Measurements from ENCODE around the gene ASB3. TPM values are rescaled to one million over a fixed set of nuclear protein-coding genes. Genes with fewer than 3 reads are reported as not detected.
"Not testable (repeated sequence)": the region's sequence is repeated elsewhere in the genome, so short reads cannot be mapped to it uniquely, and the experiment has no call there.

Gene ASB3
- polyA plus RNA-seq, 1 experiment = 10.9 TPM

DNA sequence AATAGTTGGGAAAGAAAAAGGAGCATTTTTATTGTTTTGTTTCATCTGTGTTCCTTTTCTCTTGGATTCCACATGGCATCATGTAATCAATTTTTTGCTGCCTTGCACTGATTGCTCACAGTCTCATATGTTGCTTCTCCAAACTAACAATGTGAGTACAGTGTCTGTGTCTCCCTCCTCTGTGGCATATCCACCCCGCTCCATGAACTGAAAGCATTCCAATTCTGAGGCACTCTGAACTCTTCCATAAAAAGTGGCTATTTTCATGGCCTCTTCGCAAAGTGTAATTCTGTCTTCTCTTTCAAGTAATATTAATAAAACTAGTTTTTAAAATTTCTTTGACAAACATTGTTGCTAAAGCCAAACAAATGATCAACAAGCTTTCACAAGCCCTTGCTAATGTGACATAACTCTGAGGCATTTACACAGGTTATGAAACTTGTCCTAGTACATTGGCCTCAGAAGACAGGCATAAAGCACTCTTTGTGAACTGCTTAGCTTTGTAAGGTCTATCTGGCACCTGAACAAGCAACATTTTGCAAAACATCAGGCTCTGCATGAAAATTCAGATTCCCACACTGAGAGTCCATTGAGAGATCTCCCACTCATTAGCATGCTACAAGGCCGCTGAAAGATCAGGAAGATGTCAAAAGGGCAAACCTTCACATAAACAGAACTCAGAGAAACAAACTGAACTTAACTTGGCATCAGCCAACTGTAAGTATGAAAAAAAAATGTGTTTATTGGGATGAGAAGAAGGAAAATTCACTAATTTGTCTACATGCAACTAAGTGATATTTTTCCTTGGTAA, 40.0 kb upstream of the ASB3 start:
- ChIA-PET POLR2A (no interaction called here), CTCF (interaction anchor here (0.6 kb wide), 1 partner anchor 26 kb away, joined by 3 read pairs; no protein-coding TSS in a partner anchor)
- Histone ChIP-seq H3K27me3 (ENCODE audit: control insufficient read depth, insufficient read depth, low read length) (no peaks in the 10 kb centered on the region), H3K36me3 (ENCODE audit: control insufficient read depth, insufficient read depth, low read length) (peaks cover 2% of the 10 kb centered on the region; the same call in 1 of the 2 replicates), H3K4me3 (ENCODE audit: low read depth, low read length) (no peak overlapping the region)
- TF ChIP-seq, protein P1, sequence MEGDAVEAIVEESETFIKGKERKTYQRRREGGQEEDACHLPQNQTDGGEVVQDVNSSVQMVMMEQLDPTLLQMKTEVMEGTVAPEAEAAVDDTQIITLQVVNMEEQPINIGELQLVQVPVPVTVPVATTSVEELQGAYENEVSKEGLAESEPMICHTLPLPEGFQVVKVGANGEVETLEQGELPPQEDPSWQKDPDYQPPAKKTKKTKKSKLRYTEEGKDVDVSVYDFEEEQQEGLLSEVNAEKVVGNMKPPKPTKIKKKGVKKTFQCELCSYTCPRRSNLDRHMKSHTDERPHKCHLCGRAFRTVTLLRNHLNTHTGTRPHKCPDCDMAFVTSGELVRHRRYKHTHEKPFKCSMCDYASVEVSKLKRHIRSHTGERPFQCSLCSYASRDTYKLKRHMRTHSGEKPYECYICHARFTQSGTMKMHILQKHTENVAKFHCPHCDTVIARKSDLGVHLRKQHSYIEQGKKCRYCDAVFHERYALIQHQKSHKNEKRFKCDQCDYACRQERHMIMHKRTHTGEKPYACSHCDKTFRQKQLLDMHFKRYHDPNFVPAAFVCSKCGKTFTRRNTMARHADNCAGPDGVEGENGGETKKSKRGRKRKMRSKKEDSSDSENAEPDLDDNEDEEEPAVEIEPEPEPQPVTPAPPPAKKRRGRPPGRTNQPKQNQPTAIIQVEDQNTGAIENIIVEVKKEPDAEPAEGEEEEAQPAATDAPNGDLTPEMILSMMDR (IDR thresholded peaks at IDR 0.05; ENCODE audit: insufficient read depth, low read depth, low read length) = no peak
- no peak for DNase-seq (ENCODE audit: low read depth)

DNA sequence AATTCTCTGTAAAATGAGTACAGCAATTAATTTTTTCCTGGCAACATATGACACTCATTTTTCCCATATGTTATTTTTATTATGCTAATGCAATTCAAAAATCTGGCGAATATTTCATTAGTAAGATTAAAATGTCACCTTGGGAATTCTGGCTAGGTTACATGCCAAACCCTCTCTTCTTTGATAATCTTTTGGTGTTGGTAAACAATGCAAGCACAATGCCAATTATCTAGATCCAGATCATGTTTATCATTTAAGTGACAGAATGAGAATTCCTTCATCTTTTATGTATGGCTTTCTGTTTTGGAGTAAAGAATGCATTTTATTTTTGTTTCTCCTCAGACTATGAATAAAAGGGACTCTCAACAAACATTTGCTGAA, 39.3 kb upstream of the ASB3 start:
- no peak for DNase-seq (ENCODE audit: low read depth)
- TF ChIP-seq, protein P1 (IDR thresholded peaks at IDR 0.05; ENCODE audit: insufficient read depth, low read depth, low read length) = no peak
- ChIA-PET CTCF (no interaction called here), POLR2A (no interaction called here)
- H3K4me3 ChIP-seq (ENCODE audit: low read depth, low read length) = no peak overlapping the region
- no peaks in the 10 kb centered on the region for H3K27me3 ChIP-seq (ENCODE audit: control insufficient read depth, insufficient read depth, low read length)
- H3K36me3 ChIP-seq (ENCODE audit: control insufficient read depth, insufficient read depth, low read length) = no peaks in the 10 kb centered on the region

DNA sequence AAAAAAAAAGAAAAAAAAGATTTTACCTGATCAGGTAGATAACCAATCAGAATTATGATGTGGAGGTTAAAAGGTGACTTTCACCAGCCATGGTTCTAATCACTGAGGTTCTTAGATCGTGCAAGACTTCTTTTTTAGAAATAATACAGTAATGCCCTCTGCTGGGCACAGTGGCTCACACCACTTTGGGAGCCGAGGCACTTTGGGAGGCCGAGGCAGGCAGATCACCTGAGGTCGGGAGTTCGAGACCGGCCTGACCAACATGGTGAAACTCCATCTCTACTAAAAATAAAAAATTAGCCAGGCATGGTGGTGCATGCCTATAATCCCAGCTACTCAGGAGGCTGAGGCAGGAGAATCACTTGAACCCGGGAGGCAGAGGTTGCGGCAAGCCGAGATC, 36.9 kb upstream of the ASB3 start:
- CTCF ChIA-PET; H3K4me3 ChIP-seq (ENCODE audit: low read depth, low read length); DNase-seq (ENCODE audit: low read depth); H3K36me3 ChIP-seq (ENCODE audit: control insufficient read depth, insufficient read depth, low read length); POLR2A ChIA-PET; H3K27me3 ChIP-seq (ENCODE audit: control insufficient read depth, insufficient read depth, low read length): not testable (repeated sequence)
- TF ChIP-seq, protein P1 (IDR thresholded peaks at IDR 0.05; ENCODE audit: insufficient read depth, low read depth, low read length) = 0 out of 2 replicates have a peak, but pooled peaks have one; percentile 3

DNA sequence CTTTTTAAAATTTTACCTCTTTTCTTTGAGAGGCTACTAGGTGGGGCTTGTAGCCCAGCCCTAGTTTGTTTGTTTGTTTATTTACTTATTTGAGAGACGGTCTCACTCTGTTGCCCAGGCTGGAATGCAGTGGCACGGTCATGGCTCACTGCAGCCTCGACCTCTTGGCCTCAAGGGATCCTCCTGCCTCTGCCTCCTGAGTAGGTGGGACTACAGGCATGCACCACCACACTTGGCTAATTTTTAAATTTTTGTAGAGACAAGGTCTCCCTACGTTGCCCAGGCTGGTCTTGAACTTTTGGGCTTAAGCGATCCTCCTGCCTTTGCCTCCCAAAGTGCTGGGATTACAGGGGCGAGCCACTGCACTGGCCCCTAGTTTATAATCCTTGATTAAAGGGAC, 35.1 kb upstream of the ASB3 start:
- POLR2A ChIA-PET = no interaction called here
- TF ChIP-seq, protein P1 (IDR thresholded peaks at IDR 0.05; ENCODE audit: insufficient read depth, low read depth, low read length) = no peak

DNA sequence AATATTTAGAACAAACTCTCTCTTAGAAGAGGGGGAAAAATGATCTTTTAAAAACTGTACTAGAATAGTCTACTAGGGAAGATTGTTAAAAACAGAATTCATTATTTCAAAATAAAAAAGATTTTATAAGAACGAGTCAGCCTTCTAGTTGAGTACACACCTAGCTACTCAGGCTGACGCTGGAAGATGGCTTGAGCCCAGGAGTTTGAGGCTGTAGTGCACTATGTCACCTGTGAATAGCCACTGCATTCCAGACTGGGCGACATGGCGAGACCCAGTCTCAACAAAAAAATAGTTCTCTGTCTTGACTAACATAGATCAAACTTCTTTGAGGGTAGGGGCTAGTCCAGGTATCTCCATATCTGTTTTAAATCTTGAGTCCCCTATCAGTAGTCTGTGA, 34.0 kb upstream of the ASB3 start:
- H3K36me3 ChIP-seq (ENCODE audit: control insufficient read depth, insufficient read depth, low read length) = peaks cover 9% of the 10 kb centered on the region
- CTCF ChIA-PET = interaction anchor here (0.5 to 0.6 kb wide), 2 partner anchors 26 to 449 kb away, joined by 3 to 4 read pairs; no protein-coding TSS in a partner anchor
- no peaks in the 10 kb centered on the region for H3K27me3 ChIP-seq (ENCODE audit: control insufficient read depth, insufficient read depth, low read length)
- no peak for DNase-seq (ENCODE audit: low read depth)
- POLR2A ChIA-PET = no interaction called here
- no peak overlapping the region for H3K4me3 ChIP-seq (ENCODE audit: low read depth, low read length)
- TF ChIP-seq, protein P1 (IDR thresholded peaks at IDR 0.05; ENCODE audit: insufficient read depth, low read depth, low read length) = no peak

More for the DNA sequence above, 35.1 kb upstream of the ASB3 start:
- no peaks in the 10 kb centered on the region for H3K27me3 ChIP-seq (ENCODE audit: control insufficient read depth, insufficient read depth, low read length)
- CTCF ChIA-PET = no interaction called here
- DNase-seq (ENCODE audit: low read depth) = no peak
- H3K36me3 ChIP-seq (ENCODE audit: control insufficient read depth, insufficient read depth, low read length) = peaks cover 7% of the 10 kb centered on the region
- H3K4me3 ChIP-seq (ENCODE audit: low read depth, low read length) = no peak overlapping the region
